GM21723 (cell line): Measurements from ENCODE around the gene RBM19.

Experiments
- ATAC-seq: cut with Tn5 transposase; IDR thresholded peaks from one replicate; pipeline ENCODE4 v1.9.1; 2021; ENCODE audit warnings: mild to moderate bottlenecking, moderate library complexity; ENCODE audit not compliant: unreplicated experiment

Gene RBM19

DNA sequence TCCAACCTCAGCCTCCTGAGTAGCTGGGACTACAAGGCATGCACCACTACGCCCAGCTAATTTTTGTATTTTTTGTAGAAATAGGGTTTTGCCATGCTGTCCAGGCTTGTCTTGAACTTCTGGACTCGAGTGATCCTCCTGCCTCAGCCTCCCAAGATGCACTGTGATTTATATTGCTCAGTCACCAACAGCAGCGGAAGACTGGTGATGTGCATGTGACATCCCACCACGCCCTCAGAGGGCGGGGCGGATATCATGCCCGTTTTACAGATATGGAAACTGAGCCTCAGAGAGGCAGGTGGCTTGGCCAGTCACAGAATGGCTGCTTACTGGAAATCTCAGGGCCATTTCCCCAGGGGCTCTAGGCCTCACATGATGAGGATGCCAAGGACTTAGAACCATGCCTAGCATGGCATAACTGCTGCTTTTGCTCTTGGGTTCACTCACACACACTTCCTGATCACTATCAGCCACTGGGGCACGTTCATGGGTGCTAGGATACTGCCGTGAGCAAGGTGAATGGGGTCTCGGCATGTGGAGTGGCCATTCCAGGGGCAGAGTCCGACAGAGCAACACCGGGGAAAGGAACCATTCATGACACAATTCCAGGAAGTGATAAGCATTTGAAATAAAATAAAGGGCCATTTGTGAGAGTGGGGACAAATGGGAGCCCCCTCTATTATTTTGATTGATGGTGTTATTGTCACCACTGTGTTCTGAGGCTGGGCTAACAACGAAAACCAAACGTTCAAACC is 31.9 kb downstream of the RBM19 start:
- no peak for ATAC-seq

DNA sequence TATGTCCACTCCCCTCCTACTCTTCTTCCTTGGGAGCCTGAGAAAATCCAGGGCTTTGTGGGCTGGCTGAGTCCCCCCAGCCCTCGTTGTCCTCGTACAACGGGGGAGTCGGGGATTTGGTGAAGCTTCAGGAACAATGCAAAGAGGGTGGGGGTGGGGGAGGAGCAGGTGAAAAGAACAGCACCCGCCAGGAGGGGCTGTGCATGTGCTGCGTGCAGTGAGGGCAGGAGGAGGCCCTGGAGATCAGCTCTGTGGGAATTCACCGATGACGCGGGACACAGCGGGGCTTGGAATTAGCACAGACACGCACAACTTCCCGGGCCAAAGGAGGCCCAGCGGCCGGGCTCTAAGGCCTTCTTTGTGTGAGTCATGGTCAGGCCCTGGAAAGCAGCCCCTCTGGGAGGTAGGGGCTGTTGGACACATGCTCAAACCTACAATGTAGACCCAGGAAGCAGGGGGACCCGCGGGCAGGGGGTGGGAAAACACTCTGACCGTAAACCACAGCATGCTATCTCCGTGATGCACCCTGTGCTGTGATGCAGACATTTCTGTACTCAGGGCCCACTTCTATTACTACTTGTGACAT is 32.8 kb downstream of the RBM19 start:
- ATAC-seq = no peak

DNA sequence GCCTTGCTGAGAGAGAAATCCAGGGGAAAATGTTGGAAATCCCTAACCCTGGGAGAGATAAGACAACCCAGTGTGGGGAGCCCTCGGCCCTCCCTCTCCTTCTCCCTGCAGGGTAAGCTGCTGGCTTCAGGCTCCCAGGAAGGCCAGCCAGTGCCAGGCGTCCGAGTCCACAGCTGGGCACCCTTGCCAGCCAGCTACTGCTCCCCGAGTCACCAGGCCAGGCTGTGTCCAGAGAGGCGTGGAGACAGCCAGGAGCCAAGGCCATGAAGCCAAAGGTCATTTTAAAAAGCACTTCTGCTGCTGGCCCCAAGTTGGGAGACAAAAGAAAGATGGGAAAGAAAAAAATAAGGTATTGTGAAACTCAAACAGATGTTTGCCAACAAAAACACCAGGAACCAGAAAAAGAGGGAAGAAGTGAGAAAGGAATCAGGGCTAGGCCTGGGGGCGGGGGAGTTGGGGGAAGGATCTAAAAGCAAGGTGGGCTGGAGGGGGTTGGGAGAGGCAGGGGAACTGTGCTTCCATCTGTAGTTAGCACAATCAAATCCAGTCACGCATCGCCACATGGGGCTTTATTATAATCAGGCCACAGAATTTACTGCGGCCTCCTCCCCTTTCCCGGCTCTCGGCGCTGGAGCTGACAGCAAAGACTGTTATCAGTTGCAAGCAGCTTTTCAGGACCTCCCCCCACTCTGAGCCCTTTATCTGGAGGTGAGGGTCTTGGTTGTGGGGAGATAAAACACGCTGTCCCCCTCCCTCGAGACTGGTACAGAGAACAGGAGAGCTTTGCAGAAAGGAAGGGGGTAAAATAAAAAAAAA is 33.5 kb downstream of the RBM19 start:
- no peak for ATAC-seq

DNA sequence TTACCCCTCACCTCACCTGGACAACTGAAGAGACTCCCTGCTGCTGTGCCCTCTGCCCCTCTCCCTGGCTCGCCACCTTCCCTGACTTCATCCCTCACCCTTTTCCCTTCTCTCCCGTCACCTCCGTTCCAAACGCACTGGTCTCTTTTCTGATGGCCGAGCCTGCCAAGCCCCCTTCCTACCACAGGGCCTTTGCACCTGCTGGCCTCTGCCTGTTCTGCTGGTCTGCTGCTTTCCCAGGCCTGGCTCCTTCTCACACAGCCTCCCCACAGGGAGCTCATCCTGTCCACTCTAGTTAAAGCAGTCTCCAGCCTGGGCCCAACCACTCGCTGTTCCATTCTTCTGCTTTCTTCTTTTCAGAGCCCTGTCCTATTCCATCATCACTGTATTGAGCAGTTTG is 34.6 kb downstream of the RBM19 start:
- no peak for ATAC-seq

DNA sequence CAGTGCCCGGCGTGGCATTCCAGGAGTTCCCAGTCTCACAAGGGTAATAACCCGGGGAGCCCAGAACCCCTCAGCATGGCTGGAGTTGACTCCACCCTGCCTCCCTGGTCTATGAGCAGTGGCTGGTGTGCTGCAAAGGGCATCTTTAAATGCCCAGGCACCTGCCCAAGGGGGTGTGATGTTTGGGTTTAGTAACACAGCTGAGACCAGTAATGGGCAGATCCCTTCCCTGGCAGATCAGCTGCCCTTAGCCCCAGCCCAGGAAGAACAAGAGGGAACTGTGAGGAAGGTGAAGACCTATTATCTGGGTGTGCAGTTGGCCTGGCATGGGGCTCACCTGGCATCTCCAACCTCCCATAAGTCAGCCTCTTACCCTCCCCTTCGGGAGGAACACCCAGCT is 35.9 kb downstream of the RBM19 start:
- no peak for ATAC-seq

DNA sequence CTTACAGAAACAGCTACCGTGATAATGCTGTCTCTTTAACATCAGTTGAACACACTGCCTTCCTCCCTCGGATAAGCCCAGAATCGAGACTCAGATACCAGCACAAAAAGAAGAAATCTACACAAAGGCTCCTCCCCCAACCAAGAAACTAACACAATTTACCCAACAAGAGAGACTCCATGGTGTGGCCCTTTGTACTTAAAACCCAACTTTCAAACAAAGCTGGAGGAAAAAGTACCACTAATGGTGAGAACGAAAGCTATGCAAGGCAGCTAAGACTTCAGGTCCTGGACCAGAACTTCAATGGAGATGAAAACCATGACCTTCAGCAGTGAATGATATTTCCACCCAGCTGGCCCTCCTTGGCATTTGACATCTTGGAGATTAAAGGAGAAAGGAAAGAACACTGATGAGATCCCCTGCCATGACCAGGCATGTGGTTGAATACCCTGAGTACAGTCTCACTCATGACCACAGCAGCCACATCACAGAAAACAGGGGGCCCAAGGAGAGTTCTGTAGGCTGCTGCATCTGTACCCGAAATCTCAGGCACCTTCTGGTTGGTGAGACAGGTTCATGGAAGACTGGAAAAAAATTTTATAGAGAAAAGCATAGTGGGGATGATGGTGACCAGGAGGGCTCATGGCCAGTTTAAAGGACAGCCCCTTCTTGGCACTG is 36.7 kb downstream of the RBM19 start:
- no peak for ATAC-seq

DNA sequence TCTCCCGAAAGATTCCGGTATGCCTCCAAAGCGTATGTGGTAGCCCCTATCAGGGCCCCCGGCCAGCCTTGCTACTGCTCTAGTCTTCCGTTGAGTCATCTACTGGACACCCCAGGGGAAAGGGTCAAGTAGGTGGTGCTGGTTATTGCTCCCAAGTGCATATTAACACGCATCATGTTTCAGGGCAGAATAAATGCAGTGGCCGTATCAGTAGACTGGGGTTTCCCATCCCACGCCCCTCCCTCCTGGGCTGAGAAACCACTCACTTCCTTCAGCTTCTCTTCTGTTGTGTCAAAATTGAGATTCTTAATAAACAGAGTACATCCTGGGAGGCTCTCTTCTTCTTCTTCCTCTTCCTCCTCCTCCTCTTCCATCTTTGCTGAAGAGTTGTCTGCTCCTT is 39.3 kb downstream of the RBM19 start:
- no peak for ATAC-seq

DNA sequence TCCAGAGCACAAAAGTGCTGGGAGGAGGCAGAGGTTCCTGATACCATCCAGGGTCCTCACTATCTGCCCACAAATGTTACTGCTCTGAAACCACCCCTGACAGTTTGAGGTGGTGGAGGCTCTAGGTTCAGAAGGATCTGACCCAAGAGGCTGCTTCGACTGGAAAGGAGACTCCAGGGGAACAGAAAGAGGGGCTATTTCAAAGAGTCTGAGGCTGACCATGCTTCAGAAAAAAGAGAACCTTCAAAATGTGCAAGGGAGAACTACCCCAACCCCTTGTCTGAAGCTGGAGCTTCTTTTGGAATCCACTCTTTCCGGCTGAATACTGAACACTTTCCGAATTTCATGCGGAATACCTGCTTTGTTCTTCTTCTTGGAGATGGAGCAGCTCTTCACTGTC is 41.8 kb downstream of the RBM19 start:
- no peak for ATAC-seq

DNA sequence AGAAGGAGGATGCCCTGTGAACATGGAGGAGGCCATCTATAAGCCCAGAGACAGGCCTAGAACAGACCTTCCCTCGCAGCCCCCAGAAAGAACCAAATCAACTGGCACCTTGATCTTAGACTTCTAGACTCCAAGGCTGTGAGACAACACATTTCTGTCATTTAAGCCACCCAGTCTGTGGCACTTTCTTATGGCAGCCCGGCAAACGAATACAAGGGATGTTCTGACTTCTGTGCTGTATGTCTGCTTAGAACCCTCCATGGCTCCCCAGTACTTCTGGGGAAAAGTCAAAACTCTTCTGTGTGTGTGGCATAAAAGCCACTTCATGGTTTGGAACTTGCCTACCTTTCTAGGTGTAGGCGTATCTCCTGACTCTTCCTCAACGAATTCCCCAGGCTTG is 42.9 kb downstream of the RBM19 start:
- no peak for ATAC-seq

DNA sequence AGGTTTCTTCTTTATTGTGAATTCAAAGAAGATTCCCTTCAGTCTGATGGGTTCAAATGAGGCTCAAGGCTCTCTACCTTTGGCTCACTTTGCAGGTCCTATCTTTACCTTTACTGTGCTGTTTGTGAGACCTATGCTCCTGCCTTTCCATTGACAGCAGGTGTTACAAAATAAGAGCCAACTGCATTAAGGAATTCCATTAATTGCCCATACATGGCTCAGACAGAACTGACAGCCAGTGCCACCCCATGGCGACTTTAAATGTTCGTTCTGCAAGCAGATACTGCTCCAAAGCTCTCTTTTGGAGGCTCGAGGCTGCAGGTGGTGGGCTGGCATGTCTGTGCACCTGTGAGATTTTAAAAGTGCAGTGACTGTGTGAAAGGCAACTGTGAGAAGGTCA is 44.7 kb downstream of the RBM19 start:
- ATAC-seq = no peak

DNA sequence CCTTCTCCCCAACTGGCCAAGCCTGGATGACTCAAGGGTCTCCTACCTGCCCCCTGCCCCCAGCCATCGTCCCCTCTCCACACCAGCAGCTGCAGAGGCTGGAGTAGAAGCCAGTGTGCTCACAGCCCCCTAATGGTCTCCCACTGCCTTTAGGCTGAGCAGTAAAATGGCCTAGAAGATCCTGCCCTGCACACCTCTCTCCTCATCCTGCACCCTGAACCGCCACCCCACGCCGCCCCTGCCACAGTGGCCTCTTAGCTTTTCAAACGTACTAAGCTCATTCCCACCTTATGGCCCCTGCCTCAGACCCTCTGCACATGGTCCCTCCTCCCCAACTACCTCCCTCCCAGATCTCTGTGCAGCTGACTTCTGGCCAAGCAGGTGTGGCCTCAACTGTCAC is 46.3 kb downstream of the RBM19 start:
- no peak for ATAC-seq

DNA sequence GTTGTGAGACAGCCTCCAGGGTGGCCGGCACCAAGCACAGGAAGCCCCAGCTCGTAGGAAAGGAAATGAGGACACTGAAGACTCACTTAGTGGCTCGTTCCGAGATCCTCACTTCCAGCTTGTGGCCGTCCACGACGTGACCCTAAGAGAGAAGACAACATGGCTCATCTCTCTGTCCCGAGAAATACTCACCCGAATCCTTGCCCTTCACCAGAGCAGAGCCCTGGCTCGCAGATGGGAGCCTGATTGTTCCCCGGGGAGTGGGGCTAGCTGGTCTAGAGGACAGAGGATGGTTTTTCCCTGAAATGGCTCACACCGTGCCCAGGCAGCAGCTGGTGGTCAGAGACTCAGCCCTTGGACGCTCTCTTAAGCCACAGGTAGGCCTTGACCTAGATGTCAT is 47.8 kb downstream of the RBM19 start:
- ATAC-seq = no peak

DNA sequence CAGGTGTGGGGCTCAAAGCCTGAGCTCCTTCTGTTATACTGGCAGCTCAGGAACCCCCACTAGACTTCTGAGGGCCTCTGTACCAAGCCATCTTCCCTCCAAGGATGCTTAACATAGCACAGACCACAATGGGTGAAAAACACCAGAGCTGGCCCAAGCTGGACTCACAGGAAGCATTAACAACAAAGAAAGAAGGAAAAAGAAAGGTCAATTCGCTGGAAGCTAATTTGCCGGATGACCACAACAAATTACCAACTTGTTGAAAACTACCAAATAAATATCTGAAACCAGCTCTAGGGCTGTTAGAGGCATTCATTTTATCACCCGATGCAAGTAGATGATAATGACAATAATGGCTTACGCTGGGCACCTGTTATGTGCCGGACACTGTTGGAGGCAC is 48.7 kb downstream of the RBM19 start:
- no peak for ATAC-seq

DNA sequence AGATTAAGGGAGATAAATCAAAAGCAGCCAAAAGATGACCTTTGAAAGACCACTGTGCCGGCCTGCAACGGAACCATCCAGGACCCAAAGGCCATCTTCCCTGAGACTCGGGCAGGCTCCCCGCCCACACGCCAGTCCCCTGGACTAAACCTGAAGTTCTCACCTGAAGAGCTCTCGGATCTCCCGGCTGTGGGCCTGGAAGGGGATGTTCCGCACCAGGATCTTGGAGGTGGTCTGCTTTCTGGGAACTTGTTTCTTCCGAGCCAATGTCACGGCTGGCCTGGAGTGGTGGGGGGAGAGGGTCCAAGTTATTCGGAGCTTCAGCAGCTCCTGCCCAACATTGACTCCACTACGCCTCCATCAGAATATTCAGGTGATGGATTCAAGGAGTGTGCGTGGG is 51.3 kb downstream of the RBM19 start:
- ATAC-seq = no peak

DNA sequence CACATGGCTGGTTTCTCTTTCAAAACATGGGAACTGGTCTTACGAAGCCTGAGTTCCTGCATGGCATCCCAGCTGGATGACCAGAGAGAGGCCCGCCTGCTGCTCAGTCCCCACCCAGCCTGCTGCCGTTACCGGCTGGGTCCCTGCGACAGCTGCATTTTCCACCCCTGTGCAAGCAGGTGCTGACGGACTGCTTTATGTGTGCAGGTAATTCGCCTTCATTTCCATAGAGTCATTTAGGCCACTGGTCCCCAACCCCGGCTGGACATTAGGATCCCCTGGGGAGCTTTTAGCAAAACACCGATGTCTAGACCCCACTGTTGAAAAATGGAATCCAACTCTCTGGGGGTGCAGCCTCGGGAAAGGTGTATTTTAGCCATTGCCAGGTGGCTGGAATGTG is 51.9 kb downstream of the RBM19 start:
- ATAC-seq = no peak

DNA sequence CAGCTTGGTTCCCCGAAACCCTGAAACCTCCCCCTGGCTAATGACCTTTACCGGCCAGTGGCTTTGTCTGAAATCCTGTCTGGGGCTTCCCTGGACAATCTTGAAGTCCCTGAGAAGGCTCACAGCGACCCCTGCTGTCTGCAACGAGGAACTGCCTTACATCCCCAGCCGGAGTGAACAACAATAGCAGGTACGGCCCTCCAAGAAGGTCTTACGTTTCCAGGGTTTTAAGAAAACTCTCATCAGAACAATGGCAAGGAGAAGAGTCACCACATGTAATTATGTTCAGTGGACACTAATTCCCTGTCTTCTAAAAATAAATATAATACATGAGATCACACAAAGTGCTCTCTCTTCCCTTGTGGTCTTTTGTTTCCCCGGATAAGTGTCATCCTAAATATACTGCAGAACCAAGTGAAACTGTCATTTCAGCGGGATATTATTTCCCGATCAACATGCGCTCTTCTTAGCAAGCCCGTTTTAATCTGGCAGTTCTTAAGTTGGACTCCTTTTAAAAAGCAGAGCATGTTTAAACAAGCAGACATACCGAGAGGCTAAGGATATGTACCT is 53.3 kb downstream of the RBM19 start:
- no peak for ATAC-seq

DNA sequence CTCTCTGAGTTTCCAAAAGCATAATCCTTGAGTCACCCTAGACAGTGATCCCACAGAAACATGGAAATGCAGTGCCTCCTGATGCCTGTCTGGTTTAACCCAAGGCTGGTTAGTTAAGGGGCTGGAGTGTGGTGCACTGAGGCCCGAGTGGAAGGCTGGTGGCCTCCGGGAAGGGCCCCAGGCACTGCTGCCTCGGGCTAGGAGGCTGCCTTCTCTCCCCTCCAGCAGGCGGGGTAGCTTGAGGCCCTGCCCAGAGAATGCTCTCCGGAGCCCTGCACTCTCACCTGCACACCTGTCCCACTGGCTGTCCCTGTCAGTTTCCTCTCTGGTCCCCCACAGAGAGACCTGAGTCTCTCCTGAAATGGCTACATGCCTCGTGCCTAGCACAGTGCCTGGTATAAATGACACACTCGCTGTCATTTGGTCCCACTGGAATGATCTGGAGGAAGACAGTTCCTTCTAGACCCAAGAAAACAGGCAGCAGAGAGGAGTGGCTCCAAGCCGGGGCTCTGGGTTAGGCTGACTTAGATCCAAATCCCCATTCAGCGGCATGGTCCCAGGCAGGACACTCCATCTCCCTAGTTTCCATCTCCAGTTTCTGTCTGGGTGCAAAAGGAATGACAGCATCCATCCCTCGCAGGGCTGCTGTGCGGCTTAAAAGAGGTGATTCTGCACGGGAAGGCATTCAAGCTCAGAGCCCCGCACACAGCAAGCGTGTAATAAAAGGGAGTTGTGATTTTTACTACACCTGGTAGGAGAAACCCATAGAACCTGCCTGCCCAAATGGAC is 54.0 kb downstream of the RBM19 start:
- no peak for ATAC-seq

DNA sequence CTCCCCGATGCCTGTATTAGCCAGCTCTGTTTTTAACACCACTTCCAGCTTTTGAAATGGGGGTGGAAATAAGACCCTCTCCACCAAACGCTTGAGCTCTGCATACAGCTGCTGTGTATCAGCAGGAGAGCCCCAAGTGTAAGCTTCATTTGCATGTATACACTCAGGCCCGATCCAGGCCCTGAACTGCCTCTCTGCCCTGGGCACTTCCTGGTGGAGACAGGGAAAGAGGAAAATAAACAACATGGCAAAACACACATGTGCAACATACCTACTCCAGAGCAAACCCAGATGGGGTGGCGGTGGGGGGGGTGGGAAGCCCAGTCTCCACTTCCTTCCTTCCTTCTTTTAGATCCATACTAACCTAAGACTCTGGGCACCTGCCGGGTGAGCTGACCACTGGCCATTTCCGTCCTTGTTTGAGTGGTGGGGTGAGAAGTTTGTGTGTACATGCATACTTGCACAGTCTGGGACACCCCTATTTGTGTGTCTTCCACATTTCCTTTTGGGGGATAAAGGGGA is 55.3 kb downstream of the RBM19 start:
- no peak for ATAC-seq

DNA sequence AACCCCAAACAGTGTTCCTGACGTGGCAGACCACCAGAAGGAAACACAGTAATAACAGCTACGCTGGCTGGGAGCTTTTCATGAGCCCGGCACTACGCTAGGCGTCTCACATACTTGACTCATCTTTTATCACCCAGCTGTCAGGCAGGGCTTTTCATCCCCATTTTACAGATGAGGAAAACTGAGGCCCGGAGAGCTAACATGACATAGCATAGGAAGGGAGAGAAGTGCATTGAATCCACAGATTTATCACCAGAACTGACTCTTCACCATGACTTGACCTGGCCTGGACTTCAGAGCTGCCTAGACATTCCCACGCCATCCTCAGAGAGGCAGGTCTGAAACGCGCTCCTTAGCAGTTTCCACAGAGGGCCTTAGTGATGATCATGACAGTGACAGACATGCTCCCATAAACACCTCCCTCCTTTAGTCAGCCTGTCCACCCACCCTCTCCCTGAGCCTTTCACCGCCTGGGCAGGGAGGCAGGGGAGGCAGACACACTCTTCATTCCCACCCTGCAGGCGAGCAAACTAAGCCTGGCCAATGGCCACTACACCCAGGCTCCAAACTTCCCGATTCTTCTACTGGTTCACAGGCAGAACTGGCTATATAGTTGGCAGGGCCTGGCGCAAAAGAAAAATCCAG is 56.2 kb downstream of the RBM19 start:
- no peak for ATAC-seq
